ENCODE results near the gene EFNA2.

DNA sequence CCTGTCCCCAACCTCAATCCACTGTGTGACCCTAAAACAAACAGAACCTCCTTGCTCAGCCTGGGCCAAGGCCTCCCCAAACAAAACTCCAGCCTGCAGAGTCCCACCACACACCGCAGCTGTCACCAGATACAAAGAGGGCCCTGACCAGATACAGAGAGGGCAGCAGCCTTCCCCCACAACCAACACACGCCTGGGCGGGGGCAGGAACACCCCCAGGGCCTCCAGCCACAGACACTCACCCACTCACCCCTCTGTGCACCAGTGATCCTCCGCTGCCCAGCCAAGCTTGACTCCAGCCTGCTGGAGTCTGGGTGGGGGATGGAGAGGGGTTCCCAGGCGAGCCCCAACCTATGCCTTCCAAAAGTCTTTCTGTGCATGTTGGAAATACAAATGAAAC lies 22.5 kb upstream of the EFNA2 start:
- TF ChIP-seq, protein P1, sequence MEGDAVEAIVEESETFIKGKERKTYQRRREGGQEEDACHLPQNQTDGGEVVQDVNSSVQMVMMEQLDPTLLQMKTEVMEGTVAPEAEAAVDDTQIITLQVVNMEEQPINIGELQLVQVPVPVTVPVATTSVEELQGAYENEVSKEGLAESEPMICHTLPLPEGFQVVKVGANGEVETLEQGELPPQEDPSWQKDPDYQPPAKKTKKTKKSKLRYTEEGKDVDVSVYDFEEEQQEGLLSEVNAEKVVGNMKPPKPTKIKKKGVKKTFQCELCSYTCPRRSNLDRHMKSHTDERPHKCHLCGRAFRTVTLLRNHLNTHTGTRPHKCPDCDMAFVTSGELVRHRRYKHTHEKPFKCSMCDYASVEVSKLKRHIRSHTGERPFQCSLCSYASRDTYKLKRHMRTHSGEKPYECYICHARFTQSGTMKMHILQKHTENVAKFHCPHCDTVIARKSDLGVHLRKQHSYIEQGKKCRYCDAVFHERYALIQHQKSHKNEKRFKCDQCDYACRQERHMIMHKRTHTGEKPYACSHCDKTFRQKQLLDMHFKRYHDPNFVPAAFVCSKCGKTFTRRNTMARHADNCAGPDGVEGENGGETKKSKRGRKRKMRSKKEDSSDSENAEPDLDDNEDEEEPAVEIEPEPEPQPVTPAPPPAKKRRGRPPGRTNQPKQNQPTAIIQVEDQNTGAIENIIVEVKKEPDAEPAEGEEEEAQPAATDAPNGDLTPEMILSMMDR (IDR thresholded peaks at IDR 0.05 in 4 of 5, conservative IDR thresholded peaks at IDR 0.05 in 1 of 5) = no peak
- no peak for TF ChIP-seq POLR2A (IDR thresholded peaks at IDR 0.05)

Measured in gastrocnemius medialis (tissue), 4 donors.